GM23338 (cell line): ENCODE measurements around the gene IGSF21. TPM values are rescaled to one million over a fixed set of nuclear protein-coding genes. Genes with fewer than 3 reads are reported as not detected.

Experiments used
- ATAC-seq: fragments of 200-7000 bp; cut with Tn5 transposase; 3 replicates; pipeline ENCODE4 v1.9.1; 2020
- DNase-seq: peaks from one replicate; pipeline ENCODE4 v3.0.0-alpha.2; 2015; ENCODE audit warnings: low spot score
- H2AFZ ChIP-seq: fragments of 200-600 bp; sonication (generic); 2 replicates; pipeline ENCODE4 v1.8.0; 2016; ENCODE audit warnings: antibody characterized with exemption, mild to moderate bottlenecking, moderate library complexity
- H3F3A ChIP-seq: fragments of 200-600 bp; sonication (generic); replicated peaks from 2 replicates; pipeline ENCODE4 v1.8.0; 2017; ENCODE audit warnings: antibody characterized with exemption, mixed run types, low read depth
- H3K27ac ChIP-seq: fragments of 200-600 bp; sonication (generic); 2 replicates; pipeline ENCODE4 v1.6.1; 2016; ENCODE audit warnings: low read depth
- H3K27me3 ChIP-seq: fragments of 200-600 bp; sonication (generic); 2 replicates; pipeline ENCODE4 v1.8.0; 2016; ENCODE audit warnings: mild to moderate bottlenecking, mixed run types, moderate library complexity; ENCODE audit not compliant: insufficient read depth
- H3K36me3 ChIP-seq: fragments of 200-600 bp; sonication (generic); 2 replicates; pipeline ENCODE4 v1.8.0; 2016; ENCODE audit warnings: mild to moderate bottlenecking; ENCODE audit not compliant: insufficient read depth
- H3K4me1 ChIP-seq: fragments of 200-600 bp; sonication (generic); 2 replicates; pipeline ENCODE4 v1.8.0; 2016; ENCODE audit warnings: mild to moderate bottlenecking, moderate library complexity; ENCODE audit not compliant: insufficient read depth
- H3K4me2 ChIP-seq: fragments of 200-600 bp; sonication (generic); 2 replicates; pipeline ENCODE4 v1.7.1; 2017; ENCODE audit warnings: mixed run types
- H3K4me3 ChIP-seq: fragments of 200-600 bp; sonication (generic); 2 replicates; pipeline ENCODE4 v1.6.1; 2016; ENCODE audit warnings: mixed run types
- H3K79me2 ChIP-seq: fragments of 200-600 bp; sonication (generic); replicated peaks from 2 replicates; pipeline ENCODE4 v1.8.0; 2017; ENCODE audit warnings: mild to moderate bottlenecking; ENCODE audit not compliant: insufficient read depth
- H3K9me2 ChIP-seq: fragments of 200-600 bp; sonication (generic); 2 replicates; pipeline ENCODE4 v1.8.0; 2017; ENCODE audit not compliant: insufficient read depth
- H4K20me1 ChIP-seq: fragments of 200-600 bp; sonication (generic); replicated peaks from 2 replicates; pipeline ENCODE4 v1.8.0; 2017; ENCODE audit warnings: mild to moderate bottlenecking; ENCODE audit not compliant: insufficient read depth
- H3K27ac Mint-ChIP-seq: 2 replicates; pipeline ENCODE4 v1.8.0; 2020; ENCODE audit warnings: inconsistent platforms, mild to moderate bottlenecking, moderate library complexity, mixed read lengths
- H3K27me3 Mint-ChIP-seq: 3 replicates; pipeline ENCODE4 v1.8.0; 2022; ENCODE audit warnings: low read depth, mild to moderate bottlenecking, moderate library complexity, mixed read lengths, inconsistent platforms; ENCODE audit not compliant: insufficient read depth, poor library complexity
- H3K36me3 Mint-ChIP-seq: 3 replicates; pipeline ENCODE4 v1.8.0; 2021; ENCODE audit warnings: low read depth, mild to moderate bottlenecking, inconsistent platforms, moderate library complexity, mixed read lengths
- H3K4me1 Mint-ChIP-seq: 3 replicates; pipeline ENCODE4 v1.8.0; 2020; ENCODE audit warnings: mild to moderate bottlenecking, inconsistent platforms, mixed read lengths
- H3K4me3 Mint-ChIP-seq: 3 replicates; pipeline ENCODE4 v1.8.0; 2021; ENCODE audit warnings: moderate library complexity, mild to moderate bottlenecking, inconsistent platforms, mixed read lengths
- H3K9me3 Mint-ChIP-seq: 3 replicates; pipeline ENCODE4 v1.8.0; 2020; ENCODE audit warnings: moderate library complexity, mild to moderate bottlenecking, inconsistent platforms, mixed read lengths
- EZH2 ChIP-seq: fragments of 200-600 bp; sonication (generic); IDR thresholded peaks from one replicate; pipeline ENCODE4 v1.8.0; 2017; ENCODE audit warnings: antibody characterized with exemption, mild to moderate bottlenecking, low read depth; ENCODE audit not compliant: unreplicated experiment
- EZH2phosphoT487 ChIP-seq: fragments of 200-600 bp; sonication (generic); IDR thresholded peaks from one replicate; pipeline ENCODE4 v1.8.1; 2018; ENCODE audit warnings: antibody characterized with exemption; ENCODE audit not compliant: unreplicated experiment
- JUNB ChIP-seq: IDR thresholded peaks from one replicate; pipeline ENCODE4 v1.6.1; 2016; ENCODE audit warnings: antibody characterized with exemption; ENCODE audit not compliant: unreplicated experiment
- NANOG ChIP-seq: IDR thresholded peaks from 2 replicates; pipeline ENCODE4 v1.6.1; 2016; ENCODE audit warnings: antibody characterized with exemption, borderline replicate concordance
- ZNF462 ChIP-seq: fragments of 250-450 bp; sonication (Bioruptor Pico); IDR thresholded peaks from 2 replicates; pipeline ENCODE4 v1.5.0; 2020; ENCODE audit warnings: mild to moderate bottlenecking, moderate library complexity
- polyA plus RNA-seq: library from polyadenylated mRNA; unstranded; fragments of >200 nt; fragmentation: Nextera tagmentation; extraction: Ambion mirVana; gene quantifications from 2 replicates; pipeline ENCODE4 v1.2.1, GENCODE V29; 2016
- total RNA-seq: library from RNA; depleted of rRNA; stranded (reverse); fragments of >200 nt; shearing (Covaris generic); gene quantifications from 2 replicates; pipeline ENCODE4 v1.2.3, GENCODE V29; 2014
- TF ChIP-seq, protein P1 (sequence below), 2 experiments: fragments of 200-600 bp in 1 of 2; sonication (generic) in 1 of 2; conservative IDR thresholded peaks; 2 replicates each; pipeline versions ENCODE4 v1.5.1 to v1.6.1; 2016 to 2017; ENCODE audit warnings: antibody characterized with exemption in 2 of 2, low read depth in 2 of 2, mild to moderate bottlenecking in 2 of 2, moderate library complexity in 1 of 2

IGSF21 gene
- total and polyA plus RNA-seq, 2 experiments from 2014 or later = 15.6 to 15.7 TPM

- Histone ChIP-seq H3K36me3 (no peaks in the 10 kb centered on the region), H2AFZ (no peak overlapping the region), H4K20me1 (no peaks in the 10 kb centered on the region), H3F3A (no peaks in the 10 kb centered on the region), H3K4me3 (no peak overlapping the region), H3K9me2 (no peaks in the 10 kb centered on the region), H3K27ac (no peak overlapping the region), H3K4me2 (no peak overlapping the region), H3K27me3 (no peaks in the 10 kb centered on the region), H3K4me1 (peaks cover 3% of the 10 kb centered on the region), H3K79me2 (no peaks in the 10 kb centered on the region)
- Mint-ChIP-seq H3K27me3 (peaks cover 3% of the 10 kb centered on the region), H3K4me3 (no peak overlapping the region), H3K27ac (no peak overlapping the region), H3K36me3 (no peaks in the 10 kb centered on the region), H3K4me1 (peaks cover 7% of the 10 kb centered on the region; the same call in 2 of the 3 replicates), H3K9me3 (no peaks in the 10 kb centered on the region)
- TF ChIP-seq, protein P1, sequence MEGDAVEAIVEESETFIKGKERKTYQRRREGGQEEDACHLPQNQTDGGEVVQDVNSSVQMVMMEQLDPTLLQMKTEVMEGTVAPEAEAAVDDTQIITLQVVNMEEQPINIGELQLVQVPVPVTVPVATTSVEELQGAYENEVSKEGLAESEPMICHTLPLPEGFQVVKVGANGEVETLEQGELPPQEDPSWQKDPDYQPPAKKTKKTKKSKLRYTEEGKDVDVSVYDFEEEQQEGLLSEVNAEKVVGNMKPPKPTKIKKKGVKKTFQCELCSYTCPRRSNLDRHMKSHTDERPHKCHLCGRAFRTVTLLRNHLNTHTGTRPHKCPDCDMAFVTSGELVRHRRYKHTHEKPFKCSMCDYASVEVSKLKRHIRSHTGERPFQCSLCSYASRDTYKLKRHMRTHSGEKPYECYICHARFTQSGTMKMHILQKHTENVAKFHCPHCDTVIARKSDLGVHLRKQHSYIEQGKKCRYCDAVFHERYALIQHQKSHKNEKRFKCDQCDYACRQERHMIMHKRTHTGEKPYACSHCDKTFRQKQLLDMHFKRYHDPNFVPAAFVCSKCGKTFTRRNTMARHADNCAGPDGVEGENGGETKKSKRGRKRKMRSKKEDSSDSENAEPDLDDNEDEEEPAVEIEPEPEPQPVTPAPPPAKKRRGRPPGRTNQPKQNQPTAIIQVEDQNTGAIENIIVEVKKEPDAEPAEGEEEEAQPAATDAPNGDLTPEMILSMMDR (conservative IDR thresholded peaks at IDR 0.05; ENCODE audit: low read depth in 2 of 2) = no peak
- TF ChIP-seq EZH2 (no peak), JUNB (no peak), EZH2phosphoT487 (no peak), ZNF462 (CRISPR knock-in tag) (no peak), NANOG (no peak)
- DNase-seq = no peak
- ATAC-seq = no peak
Measured at GRCh38 chr1:18085387-18086074, 22.1 kb upstream of the IGSF21 start.
